Measurements from ENCODE around the gene DOCK6.

DNA sequence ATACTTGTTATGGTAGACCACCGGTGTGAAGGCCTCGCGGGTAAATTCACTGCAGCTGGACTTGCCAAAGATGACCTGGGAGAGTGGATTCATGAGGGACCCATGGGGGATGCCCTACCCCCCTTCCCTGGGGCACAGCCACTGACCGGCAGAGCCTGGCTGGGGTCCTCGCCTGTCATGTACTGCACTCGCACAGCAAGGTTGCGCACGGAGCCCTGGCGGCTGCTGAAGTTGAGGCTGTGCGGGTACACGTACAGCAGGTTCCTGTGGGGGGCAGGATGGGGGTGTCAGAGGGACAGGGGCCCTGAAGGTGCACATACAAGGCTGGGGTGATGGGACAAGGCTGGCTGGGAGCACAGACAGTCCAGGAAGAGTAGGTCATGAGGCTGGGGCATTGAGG, 24.3 kb downstream of the DOCK6 start:
- no peak for TF ChIP-seq POLR2A (IDR thresholded peaks at IDR 0.05)
- TF ChIP-seq, protein P1, sequence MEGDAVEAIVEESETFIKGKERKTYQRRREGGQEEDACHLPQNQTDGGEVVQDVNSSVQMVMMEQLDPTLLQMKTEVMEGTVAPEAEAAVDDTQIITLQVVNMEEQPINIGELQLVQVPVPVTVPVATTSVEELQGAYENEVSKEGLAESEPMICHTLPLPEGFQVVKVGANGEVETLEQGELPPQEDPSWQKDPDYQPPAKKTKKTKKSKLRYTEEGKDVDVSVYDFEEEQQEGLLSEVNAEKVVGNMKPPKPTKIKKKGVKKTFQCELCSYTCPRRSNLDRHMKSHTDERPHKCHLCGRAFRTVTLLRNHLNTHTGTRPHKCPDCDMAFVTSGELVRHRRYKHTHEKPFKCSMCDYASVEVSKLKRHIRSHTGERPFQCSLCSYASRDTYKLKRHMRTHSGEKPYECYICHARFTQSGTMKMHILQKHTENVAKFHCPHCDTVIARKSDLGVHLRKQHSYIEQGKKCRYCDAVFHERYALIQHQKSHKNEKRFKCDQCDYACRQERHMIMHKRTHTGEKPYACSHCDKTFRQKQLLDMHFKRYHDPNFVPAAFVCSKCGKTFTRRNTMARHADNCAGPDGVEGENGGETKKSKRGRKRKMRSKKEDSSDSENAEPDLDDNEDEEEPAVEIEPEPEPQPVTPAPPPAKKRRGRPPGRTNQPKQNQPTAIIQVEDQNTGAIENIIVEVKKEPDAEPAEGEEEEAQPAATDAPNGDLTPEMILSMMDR (IDR thresholded peaks at IDR 0.05) = no peak
